ENCODE results near the gene MACROD1.

Gene MACROD1

GRCh38 chr11:64128255-64129006 is 37.5 kb downstream of the MACROD1 start:
- DNase-seq, result no peak

GRCh38 chr11:64127267-64128072 is 38.4 kb downstream of the MACROD1 start:
- DNase-seq, result no peak

- DNase-seq, result no peak
Measured at GRCh38 chr11:64126796-64127195, 39.1 kb downstream of the MACROD1 start.

GRCh38 chr11:64126371-64126770 is 39.5 kb downstream of the MACROD1 start:
- DNase-seq, result no peak

GRCh38 chr11:64125676-64126075 is 40.2 kb downstream of the MACROD1 start:
- no peak for DNase-seq

- no peak for DNase-seq
Measured at GRCh38 chr11:64124147-64124546, 41.8 kb downstream of the MACROD1 start.

- DNase-seq, result no peak
Measured at GRCh38 chr11:64123679-64124078, 42.2 kb downstream of the MACROD1 start.

GRCh38 chr11:64122411-64123410 is 43.2 kb downstream of the MACROD1 start:
- no peak for DNase-seq

GRCh38 chr11:64121663-64122410 is 44.1 kb downstream of the MACROD1 start:
- no peak for DNase-seq

- no peak for DNase-seq
Measured at GRCh38 chr11:64120951-64121569, 44.9 kb downstream of the MACROD1 start.

- no peak for DNase-seq
Measured at GRCh38 chr11:64119700-64120099, 46.2 kb downstream of the MACROD1 start.

GRCh38 chr11:64118876-64119665 is 46.8 kb downstream of the MACROD1 start:
- DNase-seq, result no peak

GRCh38 chr11:64117763-64118459 is 48.0 kb downstream of the MACROD1 start:
- DNase-seq, result no peak

GRCh38 chr11:64115531-64116522 is 50.1 kb downstream of the MACROD1 start:
- DNase-seq, result no peak

GRCh38 chr11:64114231-64114630 is 51.7 kb downstream of the MACROD1 start:
- DNase-seq, result no peak

GRCh38 chr11:64113462-64113780 is 52.5 kb downstream of the MACROD1 start:
- no peak for DNase-seq

- DNase-seq, result no peak
Measured at GRCh38 chr11:64112771-64113461, 53.0 kb downstream of the MACROD1 start.

Data from T-helper 9 cell (primary cell).